ENCODE results near the gene DAB2.
"Not testable (repeated sequence)": the region's sequence is repeated elsewhere in the genome, so short reads cannot be mapped to it uniquely, and the experiment has no call there.

The DAB2 gene

GRCh38 chr5:39422036-39422606 lies 2.7 kb downstream of the DAB2 start:
- Mint-ChIP-seq H3K4me1 (peaks cover 2% of the 10 kb centered on the region), H3K27me3 (peaks cover 6% of the 10 kb centered on the region), H3K36me3 (no peaks in the 10 kb centered on the region), H3K27ac (no peak overlapping the region), H3K9me3 (no peaks in the 10 kb centered on the region), H3K4me3 (no peak overlapping the region)
- no peak for ATAC-seq (ENCODE audit: low read depth)
- DNase-seq (ENCODE audit: low spot score in 2 of 2), result no peak

DNA sequence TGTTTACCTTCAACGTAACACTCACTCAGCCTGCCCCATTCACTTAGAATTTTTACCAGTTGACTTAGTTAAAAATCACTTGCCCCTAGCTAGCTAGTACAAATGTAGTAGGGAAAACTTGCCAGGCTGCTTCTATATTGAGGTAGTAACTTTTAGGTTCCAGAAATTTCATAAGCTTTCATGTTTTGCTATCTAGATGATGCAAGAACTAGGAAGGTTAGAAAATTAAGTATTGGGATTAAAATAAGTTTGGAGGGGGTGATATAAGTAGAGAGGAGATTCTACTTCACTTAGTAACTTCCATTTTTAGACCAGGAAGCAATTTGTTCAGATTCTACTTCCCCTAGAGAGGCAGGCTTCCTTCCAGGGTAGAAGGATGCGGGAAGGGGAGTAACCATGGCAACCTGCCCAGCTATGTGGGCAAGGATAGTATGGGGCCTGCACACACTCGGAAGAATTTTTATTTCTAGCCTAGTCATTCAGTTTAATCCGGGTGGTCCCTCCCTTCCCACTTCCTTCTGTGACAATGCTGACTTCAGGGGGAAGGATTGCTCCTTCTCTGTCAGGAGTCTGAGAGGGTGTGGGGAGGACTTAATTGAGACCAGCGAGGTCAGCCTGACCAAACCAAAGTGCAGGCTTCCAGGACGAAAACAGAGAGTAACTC lies 4.2 kb downstream of the DAB2 start:
- Mint-ChIP-seq H3K36me3 (no peaks in the 10 kb centered on the region), H3K27me3 (peaks cover 8% of the 10 kb centered on the region), H3K4me1 (peaks cover 2% of the 10 kb centered on the region), H3K9me3 (no peaks in the 10 kb centered on the region), H3K27ac (no peak overlapping the region), H3K4me3 (no peak overlapping the region)
- DNase-seq (ENCODE audit: low spot score in 2 of 2), result no peak
- no peak for ATAC-seq (ENCODE audit: low read depth)

DNA sequence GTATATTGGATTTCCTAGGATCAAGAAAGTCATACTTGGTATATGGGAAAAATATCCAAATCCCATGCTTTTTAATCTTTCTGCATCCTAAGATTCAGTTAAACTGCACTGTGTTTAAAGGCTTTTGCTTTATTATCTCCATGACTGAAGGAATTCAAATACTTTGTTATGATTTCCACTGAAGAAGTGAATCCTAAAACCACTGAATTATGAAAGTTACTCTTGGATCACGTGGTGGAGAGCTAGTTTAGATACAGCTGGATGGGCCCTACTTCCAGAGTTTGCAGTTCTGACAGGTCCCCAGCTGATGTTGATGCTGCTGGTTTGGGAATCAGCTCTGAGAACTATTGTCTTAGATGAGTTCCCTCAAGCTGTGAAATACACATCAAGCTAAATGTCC lies 5.0 kb downstream of the DAB2 start:
- Mint-ChIP-seq H3K9me3 (no peaks in the 10 kb centered on the region), H3K4me1 (no peaks in the 10 kb centered on the region)
- ATAC-seq (ENCODE audit: low read depth), result no peak

DNA sequence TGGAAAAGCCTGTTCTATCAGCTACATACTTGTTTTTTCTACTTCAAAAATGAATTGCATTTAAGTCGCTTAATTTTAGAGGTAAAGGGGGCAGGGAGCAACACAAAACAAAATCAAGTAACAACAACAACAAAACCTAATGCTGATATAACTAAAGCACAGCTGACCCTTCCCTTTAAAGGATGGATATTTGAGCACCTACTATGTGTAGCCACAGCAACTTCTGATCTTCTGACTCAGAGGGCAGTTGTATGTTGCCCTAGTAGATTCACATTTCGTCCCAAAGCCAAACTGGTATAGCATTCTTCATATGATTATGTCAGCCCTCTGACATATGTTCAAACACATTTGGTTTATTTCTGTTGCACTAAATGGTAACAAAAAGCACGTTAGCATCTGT lies 6.8 kb downstream of the DAB2 start:
- Mint-ChIP-seq H3K36me3 (no peaks in the 10 kb centered on the region), H3K27ac (no peak overlapping the region), H3K9me3 (no peaks in the 10 kb centered on the region), H3K27me3 (peaks cover 4% of the 10 kb centered on the region), H3K4me3 (no peak overlapping the region), H3K4me1 (no peaks in the 10 kb centered on the region)
- DNase-seq (ENCODE audit: low spot score in 2 of 2) (no peak), ATAC-seq (ENCODE audit: low read depth) (no peak)

More for the DNA sequence above, 5.0 kb downstream of the DAB2 start:
- H3K27ac Mint-ChIP-seq, result no peak overlapping the region
- no peak for DNase-seq (ENCODE audit: low spot score in 2 of 2)
- no peaks in the 10 kb centered on the region for H3K36me3 Mint-ChIP-seq
- no peak overlapping the region for H3K4me3 Mint-ChIP-seq
- H3K27me3 Mint-ChIP-seq, result peaks cover 6% of the 10 kb centered on the region

DNA sequence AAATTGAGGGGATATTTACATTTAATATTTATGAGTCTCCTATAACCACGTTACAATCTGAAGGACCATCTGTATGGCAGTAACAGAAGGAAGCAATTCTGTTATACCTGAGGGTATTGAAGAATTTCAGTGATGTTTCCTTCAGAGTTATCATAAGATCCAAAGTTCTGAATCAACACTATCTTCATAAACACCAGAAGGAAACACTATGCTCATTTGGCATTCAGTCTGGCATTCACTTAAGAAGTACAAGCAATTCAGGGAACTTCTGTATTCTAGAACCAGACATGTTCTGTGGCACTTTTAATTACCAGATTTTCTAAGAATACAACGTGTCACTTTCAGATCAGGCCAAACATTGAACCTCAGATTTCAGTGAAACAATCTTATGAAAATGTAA lies 9.6 kb downstream of the DAB2 start:
- H3K27me3 Mint-ChIP-seq, result peaks cover 4% of the 10 kb centered on the region
- no peaks in the 10 kb centered on the region for H3K4me1 Mint-ChIP-seq
- H3K4me3 Mint-ChIP-seq, result no peak overlapping the region
- no peaks in the 10 kb centered on the region for H3K9me3 Mint-ChIP-seq
- ATAC-seq (ENCODE audit: low read depth) (no peak), DNase-seq (ENCODE audit: low spot score in 2 of 2) (no peak)
- no peaks in the 10 kb centered on the region for H3K36me3 Mint-ChIP-seq
- H3K27ac Mint-ChIP-seq, result no peak overlapping the region

GRCh38 chr5:39414426-39414825 lies 10.4 kb downstream of the DAB2 start:
- no peaks in the 10 kb centered on the region for H3K9me3 Mint-ChIP-seq
- H3K27ac Mint-ChIP-seq, result no peak overlapping the region
- H3K4me1 Mint-ChIP-seq, result no peaks in the 10 kb centered on the region
- no peak overlapping the region for H3K4me3 Mint-ChIP-seq
- H3K36me3 Mint-ChIP-seq, result no peaks in the 10 kb centered on the region
- peaks cover 5% of the 10 kb centered on the region for H3K27me3 Mint-ChIP-seq
- DNase-seq (ENCODE audit: low spot score in 2 of 2) (no peak), ATAC-seq (ENCODE audit: low read depth) (no peak)

GRCh38 chr5:39413771-39414170 lies 11.0 kb downstream of the DAB2 start:
- no peak overlapping the region for H3K4me3 Mint-ChIP-seq
- no peak overlapping the region for H3K27ac Mint-ChIP-seq
- no peak for ATAC-seq (ENCODE audit: low read depth)
- H3K36me3 Mint-ChIP-seq, result no peaks in the 10 kb centered on the region
- no peak for DNase-seq (ENCODE audit: low spot score in 2 of 2)
- no peaks in the 10 kb centered on the region for H3K9me3 Mint-ChIP-seq
- H3K4me1 Mint-ChIP-seq, result no peaks in the 10 kb centered on the region
- peaks cover 6% of the 10 kb centered on the region for H3K27me3 Mint-ChIP-seq

DNA sequence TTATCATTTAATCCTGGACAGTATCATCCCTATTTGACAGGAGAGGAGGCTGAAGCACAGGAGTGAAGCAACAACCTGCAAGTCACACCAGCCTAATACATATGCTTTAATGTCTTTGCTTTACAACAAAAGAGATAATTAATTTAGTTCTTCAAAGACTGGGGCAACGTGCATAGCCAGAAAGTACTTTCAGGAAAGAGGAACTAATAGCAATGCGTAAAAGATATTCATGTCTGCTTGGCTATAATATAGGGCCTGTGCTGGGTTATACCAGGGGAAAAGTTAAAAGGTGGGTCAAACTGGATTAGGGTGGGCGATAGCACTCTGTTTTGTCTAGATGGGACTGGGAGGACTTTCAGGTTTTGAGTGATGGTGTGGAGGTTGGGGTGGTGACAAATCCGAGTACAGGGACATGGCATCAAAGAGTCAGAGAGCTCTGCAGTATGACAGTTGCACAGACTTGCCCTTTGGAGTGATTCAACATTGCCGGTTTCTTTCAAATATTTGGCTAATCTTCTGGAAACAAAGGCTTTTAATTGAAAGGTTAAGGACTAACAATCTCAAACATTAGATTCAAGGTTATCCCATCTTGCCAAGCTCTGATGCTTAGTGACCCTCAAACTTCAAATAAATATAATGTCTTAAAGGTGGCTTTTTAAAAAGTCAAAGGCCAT lies 11.9 kb downstream of the DAB2 start:
- Mint-ChIP-seq H3K27ac (no peak overlapping the region), H3K4me3 (no peak overlapping the region), H3K27me3 (peaks cover 6% of the 10 kb centered on the region), H3K36me3 (no peaks in the 10 kb centered on the region), H3K4me1 (no peaks in the 10 kb centered on the region), H3K9me3 (no peaks in the 10 kb centered on the region)
- no peak for DNase-seq (ENCODE audit: low spot score in 2 of 2)
- ATAC-seq (ENCODE audit: low read depth), result no peak

DNA sequence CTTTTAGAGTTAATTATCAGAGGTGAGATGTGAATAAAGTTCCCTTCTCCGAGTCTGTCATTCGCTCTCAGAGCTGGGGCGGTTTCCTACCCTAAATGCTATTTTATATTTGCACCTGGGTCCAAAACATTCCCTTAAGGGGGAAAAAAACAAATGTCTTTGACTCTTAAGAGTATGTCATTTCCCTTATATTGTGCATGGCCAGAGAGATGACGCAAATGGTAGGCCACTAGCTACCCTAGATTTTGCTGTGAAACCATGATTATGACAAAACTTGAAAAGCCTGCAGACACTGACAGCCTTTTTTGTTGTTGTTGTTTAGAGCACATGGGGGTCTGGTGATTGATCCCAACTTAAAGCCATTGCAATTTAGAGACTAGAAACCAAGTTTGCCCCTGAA lies 12.8 kb downstream of the DAB2 start:
- no peaks in the 10 kb centered on the region for H3K4me1 Mint-ChIP-seq

GRCh38 chr5:39411061-39411460 lies 13.7 kb downstream of the DAB2 start:
- no peak for ATAC-seq (ENCODE audit: low read depth)
- Mint-ChIP-seq H3K27ac (no peak overlapping the region), H3K4me1 (no peaks in the 10 kb centered on the region), H3K4me3 (no peak overlapping the region), H3K9me3 (no peaks in the 10 kb centered on the region), H3K36me3 (no peaks in the 10 kb centered on the region), H3K27me3 (peaks cover 7% of the 10 kb centered on the region)
- DNase-seq (ENCODE audit: low spot score in 2 of 2), result no peak

More for the DNA sequence above, 12.8 kb downstream of the DAB2 start:
- no peak overlapping the region for H3K4me3 Mint-ChIP-seq
- no peak for ATAC-seq (ENCODE audit: low read depth)
- no peaks in the 10 kb centered on the region for H3K36me3 Mint-ChIP-seq
- H3K9me3 Mint-ChIP-seq, result no peaks in the 10 kb centered on the region
- no peak for DNase-seq (ENCODE audit: low spot score in 2 of 2)
- H3K27ac Mint-ChIP-seq, result no peak overlapping the region
- peaks cover 4% of the 10 kb centered on the region for H3K27me3 Mint-ChIP-seq

- no peaks in the 10 kb centered on the region for H3K36me3 Mint-ChIP-seq
- H3K27ac Mint-ChIP-seq, result no peak overlapping the region
- H3K27me3 Mint-ChIP-seq, result peaks cover 11% of the 10 kb centered on the region
- DNase-seq (ENCODE audit: low spot score in 2 of 2) (no peak), ATAC-seq (ENCODE audit: low read depth) (no peak)
- H3K4me1 Mint-ChIP-seq, result no peaks in the 10 kb centered on the region
- no peaks in the 10 kb centered on the region for H3K9me3 Mint-ChIP-seq
- H3K4me3 Mint-ChIP-seq, result no peak overlapping the region
Measured at GRCh38 chr5:39409033-39409432, 15.7 kb downstream of the DAB2 start.

- Mint-ChIP-seq H3K9me3 (no peaks in the 10 kb centered on the region), H3K4me3 (no peak overlapping the region), H3K27me3 (peaks cover 11% of the 10 kb centered on the region), H3K36me3 (no peaks in the 10 kb centered on the region), H3K27ac (no peak overlapping the region), H3K4me1 (no peaks in the 10 kb centered on the region)
- DNase-seq (ENCODE audit: low spot score in 2 of 2) (no peak), ATAC-seq (ENCODE audit: low read depth) (no peak)
Measured at GRCh38 chr5:39405083-39405843, 19.5 kb downstream of the DAB2 start.

GRCh38 chr5:39403761-39404160 lies 21.0 kb downstream of the DAB2 start:
- H3K27ac Mint-ChIP-seq; H3K9me3 Mint-ChIP-seq; H3K36me3 Mint-ChIP-seq; ATAC-seq (ENCODE audit: low read depth); DNase-seq (ENCODE audit: low spot score in 2 of 2); H3K4me3 Mint-ChIP-seq; H3K27me3 Mint-ChIP-seq; H3K4me1 Mint-ChIP-seq: not testable (repeated sequence)

DNA sequence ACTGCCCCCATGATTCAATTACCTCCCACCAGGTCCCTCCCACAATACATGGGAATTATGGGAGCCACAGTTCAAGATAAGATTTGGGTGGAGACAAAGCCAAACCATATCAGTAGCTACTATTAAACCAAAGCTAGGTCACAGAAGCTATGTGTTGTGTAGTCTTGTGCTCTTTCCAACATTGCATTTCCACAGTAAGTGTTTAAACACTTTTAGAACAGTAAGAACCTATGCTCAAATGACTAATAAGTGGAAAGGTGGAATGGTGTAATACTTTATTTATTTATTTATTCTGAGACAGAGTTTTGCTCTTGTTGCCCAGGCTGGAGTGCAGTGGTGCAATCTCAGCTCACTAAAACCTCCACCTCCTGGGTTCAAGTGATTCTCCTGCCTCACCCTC lies 22.6 kb downstream of the DAB2 start:
- H3K4me1 Mint-ChIP-seq; H3K27ac Mint-ChIP-seq; DNase-seq (ENCODE audit: low spot score in 2 of 2); H3K4me3 Mint-ChIP-seq; ATAC-seq (ENCODE audit: low read depth); H3K9me3 Mint-ChIP-seq; H3K27me3 Mint-ChIP-seq; H3K36me3 Mint-ChIP-seq: not testable (repeated sequence)
